OCI-LY7 (cell line): ENCODE data around the gene TMEM170B. TPM values are rescaled to one million over a fixed set of nuclear protein-coding genes. Genes with fewer than 3 reads are reported as not detected.

Experiments used
- BruUV-seq: library from RNA; stranded (reverse); fragments of 400-500 nt; replicated peaks from 2 replicates; lab custom pipeline; 2021; lab: Mats Ljungman, UMichigan
- CTCF ChIA-PET: fragments of 300-600 bp; sonication (Branson Sonifier 250); formaldehyde crosslinking; loops from one replicate; lab custom pipeline; 2022; ENCODE audit warnings: antibody characterized with exemption; ENCODE audit not compliant: unreplicated experiment; lab: Charles Lee
- POLR2A ChIA-PET: fragments of 300-600 bp; sonication (Branson Sonifier 250); formaldehyde crosslinking; loops from one replicate; lab custom pipeline; 2022; ENCODE audit warnings: antibody characterized with exemption; lab: Charles Lee
- DNase-seq: peaks from one replicate; pipeline ENCODE4 v3.0.0-alpha.2; 2015; ENCODE audit warnings: low spot score
- H2AFZ ChIP-seq: fragments of 200-600 bp; sonication (generic), shearing (Covaris generic); 2 replicates; pipeline ENCODE4 v1.6.1; 2014; ENCODE audit warnings: mild to moderate bottlenecking, antibody characterized with exemption, low read length, moderate library complexity
- H3K27ac ChIP-seq: fragments of 200-600 bp; sonication (generic); 2 replicates; pipeline ENCODE4 v1.5.1; 2014; ENCODE audit warnings: mixed run types, low read depth, mild to moderate bottlenecking, moderate library complexity, low read length, inconsistent platforms; ENCODE audit not compliant: poor library complexity, severe bottlenecking
- H3K36me3 ChIP-seq: fragments of 200-600 bp; sonication (generic); 2 replicates; pipeline ENCODE4 v1.6.1; 2014; ENCODE audit warnings: mild to moderate bottlenecking, antibody characterized with exemption, low read length, moderate library complexity, mixed read lengths; ENCODE audit not compliant: insufficient read depth
- H3K4me1 ChIP-seq: fragments of 200-600 bp; sonication (generic); 2 replicates; pipeline ENCODE4 v1.5.1; 2014; ENCODE audit warnings: mild to moderate bottlenecking, low read length; ENCODE audit not compliant: insufficient read depth, poor library complexity, severe bottlenecking
- H3K4me2 ChIP-seq: fragments of 200-600 bp; sonication (generic); 2 replicates; pipeline ENCODE4 v1.6.1; 2014; ENCODE audit warnings: mild to moderate bottlenecking, low read length
- H3K4me3 ChIP-seq: fragments of 200-600 bp; sonication (generic); 2 replicates; pipeline ENCODE4 v1.5.1; 2014; ENCODE audit warnings: mild to moderate bottlenecking, low read depth, low read length; ENCODE audit not compliant: poor library complexity, severe bottlenecking
- H3K79me2 ChIP-seq: fragments of 200-600 bp; sonication (generic); 2 replicates; pipeline ENCODE4 v1.6.1; 2016; ENCODE audit warnings: low read depth, mild to moderate bottlenecking, low read length, moderate library complexity, mixed read lengths; ENCODE audit not compliant: insufficient read depth
- H3K9me2 ChIP-seq: fragments of 200-600 bp; sonication (generic); 2 replicates; pipeline ENCODE4 v1.6.1; 2016; ENCODE audit warnings: mild to moderate bottlenecking, low read length, mixed read lengths; ENCODE audit not compliant: insufficient read depth
- H3K9me3 ChIP-seq: fragments of 200-600 bp; sonication (generic); 2 replicates; pipeline ENCODE4 v1.6.1; 2014; ENCODE audit warnings: mild to moderate bottlenecking, mixed run types, low read length, mixed read lengths
- H4K20me1 ChIP-seq: fragments of 200-600 bp; sonication (generic); 2 replicates; pipeline ENCODE4 v1.6.1; 2014; ENCODE audit warnings: mild to moderate bottlenecking, antibody characterized with exemption, low read length, moderate library complexity, mixed read lengths; ENCODE audit not compliant: insufficient read depth
- CTCF ChIP-seq: fragments of 200-600 bp; sonication (generic); conservative IDR thresholded peaks from 2 replicates; pipeline ENCODE4 v1.5.1; 2014; ENCODE audit warnings: mild to moderate bottlenecking, antibody characterized with exemption, low read length, moderate library complexity, mixed read lengths
- EZH2phosphoT487 ChIP-seq: fragments of 200-600 bp; sonication (generic); IDR thresholded peaks from 2 replicates; pipeline ENCODE4 v1.6.1; 2018; ENCODE audit warnings: low read depth, borderline replicate concordance, mild to moderate bottlenecking, mixed run types, antibody characterized with exemption, low read length, moderate library complexity, mixed read lengths
- intact Hi-C: fragments of 100-400 bp; cut with micrococcal nuclease; formaldehyde crosslinking; loops from one replicate; pipeline ENCODE4 v1.10.0; 2022; ENCODE audit not compliant: unreplicated experiment
- small RNA-seq: library from RNA; depleted of rRNA; stranded (forward); fragments of <200 nt; gene quantifications from one replicate; pipeline ENCODE3, GENCODE V24; 2014
- total RNA-seq, 2 experiments: library from RNA; depleted of rRNA in 1 of 2; stranded (reverse); fragments of >200 nt in 1 of 2; shearing (Covaris generic) in 1 of 2; gene quantifications; 2 replicates each; pipeline ENCODE4 v1.2.3, GENCODE V29; 2014 to 2022

TMEM170B gene
- total RNA-seq, 2 experiments from 2014 or later = 4.1 to 5.6 TPM

GRCh38 chr6:11632231-11632630, 94.7 kb downstream of the TMEM170B start:
- intact Hi-C loops = no loop called here
- Histone ChIP-seq H3K4me2 (no peak overlapping the region), H3K36me3 (no peaks in the 10 kb centered on the region), H2AFZ (no peak overlapping the region), H3K4me1 (no peaks in the 10 kb centered on the region), H3K4me3 (no peak overlapping the region), H3K9me2 (no peaks in the 10 kb centered on the region), H3K9me3 (no peaks in the 10 kb centered on the region), H3K27ac (no peak overlapping the region), H4K20me1 (no peaks in the 10 kb centered on the region), H3K79me2 (no peaks in the 10 kb centered on the region)
- POLR2A ChIA-PET = no interaction called here
- CTCF ChIA-PET = no interaction called here
- DNase-seq = no peak
- no TSS peak for BruUV-seq
- TF ChIP-seq CTCF = no peak
- TF ChIP-seq EZH2phosphoT487 = no peak

GRCh38 chr6:11632795-11633511, 95.4 kb downstream of the TMEM170B start:
- CTCF ChIA-PET = no interaction called here

More at GRCh38 chr6:11632795-11633511, 95.4 kb downstream of the TMEM170B start:
- DNase-seq = no peak
- H3K4me3 ChIP-seq = no peak overlapping the region
- H3K27ac ChIP-seq = no peak overlapping the region
- H3K4me2 ChIP-seq = no peak overlapping the region
- H3K36me3 ChIP-seq = no peaks in the 10 kb centered on the region
- no peaks in the 10 kb centered on the region for H3K4me1 ChIP-seq
- no peaks in the 10 kb centered on the region for H3K9me2 ChIP-seq
- no peaks in the 10 kb centered on the region for H3K79me2 ChIP-seq
- no peak for TF ChIP-seq CTCF
- TF ChIP-seq EZH2phosphoT487 = no peak
- intact Hi-C loops = no loop called here
- POLR2A ChIA-PET = no interaction called here
- no peaks in the 10 kb centered on the region for H3K9me3 ChIP-seq
- H4K20me1 ChIP-seq = no peaks in the 10 kb centered on the region
- H2AFZ ChIP-seq = no peak overlapping the region
- no TSS peak for BruUV-seq

Small RNA genes lying within 50 kb of the gene (small RNA-seq; reads per million reads assigned to genes)
- not detected for gene RNU1-64P

Other genes with a start within 250 kb of the TMEM170B start
- not detected in 2 replicates for gene ADTRP, start 241.1 kb downstream of the TMEM170B start, total RNA-seq (2014; rRNA removed; shearing (Covaris generic))
- gene ADTRP, start 241.1 kb downstream of the TMEM170B start, total RNA-seq (2022) = not detected in 2 replicates